Measurements from ENCODE around the gene DYNLRB2. TPM values are rescaled to one million over a fixed set of nuclear protein-coding genes. Genes with fewer than 3 reads are reported as not detected.

Gene DYNLRB2
- total RNA-seq, 1 donor = not detected

GRCh38 chr16:80564394-80564793, 23.6 kb downstream of the DYNLRB2 start:
- DNase-seq (ENCODE audit: insufficient read length, low spot score, missing footprints) = no peak
- H3K4me2 ChIP-seq (ENCODE audit: insufficient read depth, low read length) = no peak overlapping the region
- peaks cover 6% of the 10 kb centered on the region for H3K4me1 ChIP-seq (ENCODE audit: insufficient read depth, low read length)
- H4K20me1 ChIP-seq (ENCODE audit: insufficient read depth, low read length) = no peaks in the 10 kb centered on the region
- no peaks in the 10 kb centered on the region for H3K79me2 ChIP-seq (ENCODE audit: insufficient read depth, low read length)
- no peaks in the 10 kb centered on the region for H3K9me3 ChIP-seq (ENCODE audit: low read depth, low read length)
- no peak overlapping the region for H2AFZ ChIP-seq (ENCODE audit: low read length)
- no peak overlapping the region for H3K27ac ChIP-seq (ENCODE audit: low read depth, low read length)
- peaks cover 8% of the 10 kb centered on the region for H3K27me3 ChIP-seq (ENCODE audit: insufficient read depth, low read length)
- H3K36me3 ChIP-seq (ENCODE audit: insufficient read depth, low read length) = no peaks in the 10 kb centered on the region
- no peak for TF ChIP-seq CTCF (IDR thresholded peaks at IDR 0.05; ENCODE audit: extremely low read depth, low read depth, low read length)
- H3K4me3 ChIP-seq (ENCODE audit: insufficient read depth, low read length) = no peak overlapping the region

- H3K27me3 ChIP-seq (ENCODE audit: insufficient read depth, low read length) = peaks cover 16% of the 10 kb centered on the region
- H3K4me1 ChIP-seq (ENCODE audit: insufficient read depth, low read length) = peaks cover 15% of the 10 kb centered on the region
- no peaks in the 10 kb centered on the region for H3K79me2 ChIP-seq (ENCODE audit: insufficient read depth, low read length)
- peak; percentile 86 for DNase-seq (ENCODE audit: insufficient read length, low spot score, missing footprints)
- no peaks in the 10 kb centered on the region for H4K20me1 ChIP-seq (ENCODE audit: insufficient read depth, low read length)
- H2AFZ ChIP-seq (ENCODE audit: low read length) = peak overlapping the region; percentile 74
- H3K27ac ChIP-seq (ENCODE audit: low read depth, low read length) = peak overlapping the region; percentile 62
- H3K4me2 ChIP-seq (ENCODE audit: insufficient read depth, low read length) = peak overlapping the region; percentile 52
- no peak for TF ChIP-seq CTCF (IDR thresholded peaks at IDR 0.05; ENCODE audit: extremely low read depth, low read depth, low read length)
- H3K36me3 ChIP-seq (ENCODE audit: insufficient read depth, low read length) = no peaks in the 10 kb centered on the region
- no peaks in the 10 kb centered on the region for H3K9me3 ChIP-seq (ENCODE audit: low read depth, low read length)
- H3K4me3 ChIP-seq (ENCODE audit: insufficient read depth, low read length) = no peak overlapping the region
These were observed 28.8 kb downstream of the DYNLRB2 start for GRCh38 chr16:80569440-80570105.

- H3K36me3 ChIP-seq (ENCODE audit: insufficient read depth, low read length) = no peaks in the 10 kb centered on the region
- H3K4me3 ChIP-seq (ENCODE audit: insufficient read depth, low read length) = no peak overlapping the region
- no peaks in the 10 kb centered on the region for H3K9me3 ChIP-seq (ENCODE audit: low read depth, low read length)
- H3K4me2 ChIP-seq (ENCODE audit: insufficient read depth, low read length) = peak overlapping the region; percentile 52
- H3K79me2 ChIP-seq (ENCODE audit: insufficient read depth, low read length) = no peaks in the 10 kb centered on the region
- peak overlapping the region; percentile 62 for H3K27ac ChIP-seq (ENCODE audit: low read depth, low read length)
- no peak for DNase-seq (ENCODE audit: insufficient read length, low spot score, missing footprints)
- TF ChIP-seq CTCF (IDR thresholded peaks at IDR 0.05; ENCODE audit: extremely low read depth, low read depth, low read length) = no peak
- no peaks in the 10 kb centered on the region for H4K20me1 ChIP-seq (ENCODE audit: insufficient read depth, low read length)
- peaks cover 16% of the 10 kb centered on the region for H3K27me3 ChIP-seq (ENCODE audit: insufficient read depth, low read length)
- no peak overlapping the region for H2AFZ ChIP-seq (ENCODE audit: low read length)
- peaks cover 15% of the 10 kb centered on the region for H3K4me1 ChIP-seq (ENCODE audit: insufficient read depth, low read length)
These were observed 29.3 kb downstream of the DYNLRB2 start for GRCh38 chr16:80570106-80570478.

- Histone ChIP-seq H3K4me2 (ENCODE audit: insufficient read depth, low read length) (no peak overlapping the region), H3K36me3 (ENCODE audit: insufficient read depth, low read length) (no peaks in the 10 kb centered on the region), H3K79me2 (ENCODE audit: insufficient read depth, low read length) (no peaks in the 10 kb centered on the region), H3K27me3 (ENCODE audit: insufficient read depth, low read length) (peaks cover 16% of the 10 kb centered on the region), H3K4me1 (ENCODE audit: insufficient read depth, low read length) (peaks cover 15% of the 10 kb centered on the region), H3K4me3 (ENCODE audit: insufficient read depth, low read length) (no peak overlapping the region), H3K27ac (ENCODE audit: low read depth, low read length) (no peak overlapping the region), H3K9me3 (ENCODE audit: low read depth, low read length) (no peaks in the 10 kb centered on the region), H2AFZ (ENCODE audit: low read length) (no peak overlapping the region), H4K20me1 (ENCODE audit: insufficient read depth, low read length) (no peaks in the 10 kb centered on the region)
- TF ChIP-seq CTCF (IDR thresholded peaks at IDR 0.05; ENCODE audit: extremely low read depth, low read depth, low read length) = no peak
- DNase-seq (ENCODE audit: insufficient read length, low spot score, missing footprints) = no peak
These were observed 32.9 kb downstream of the DYNLRB2 start for GRCh38 chr16:80573700-80574120.
